ENCODE measurements around the gene SYT14. TPM values are rescaled to one million over a fixed set of nuclear protein-coding genes. Genes with fewer than 3 reads are reported as not detected.
"Not testable (repeated sequence)": the region's sequence is repeated elsewhere in the genome, so short reads cannot be mapped to it uniquely, and the experiment has no call there.

SYT14 gene
- total and polyA plus RNA-seq, 8 donors: 0.14 to 1.2 (median 0.54) TPM

- WGBS, 2 donors: 76 to 82% methylated on average over 6 of the region's 6 CpGs
- no peaks in the 10 kb centered on the region for H3K4me1 ChIP-seq
- no peak for TF ChIP-seq CTCF (IDR thresholded peaks at IDR 0.05)
- H3K9me3 ChIP-seq: no peaks in the 10 kb centered on the region
- intact Hi-C loops (cut with DNase I): no loop called here
- no peak overlapping the region for H3K27ac ChIP-seq
- no peak for ATAC-seq
- no peak for FAIRE-seq
- no peak for DNase-seq
- no peaks in the 10 kb centered on the region for H3K36me3 ChIP-seq
- H3K27me3 ChIP-seq: no peaks in the 10 kb centered on the region
- H3K4me3 ChIP-seq: no peak overlapping the region
Observed at GRCh38 chr1:209893751-209894150, 44.3 kb upstream of the SYT14 start.

- intact Hi-C loops (cut with DNase I): no loop called here
- TF ChIP-seq CTCF (IDR thresholded peaks at IDR 0.05): no peak
- DNase-seq (no peak), ATAC-seq (peak in 1 of 4 donors; percentile 54), FAIRE-seq (no peak)
- WGBS, 2 donors: 47% methylated on average over 4 of the region's 4 CpGs
- H3K4me1 ChIP-seq: no peaks in the 10 kb centered on the region
- no peak overlapping the region for H3K4me3 ChIP-seq
- H3K27ac ChIP-seq: no peak overlapping the region
- H3K27me3 ChIP-seq: no peaks in the 10 kb centered on the region
- H3K36me3 ChIP-seq: no peaks in the 10 kb centered on the region
- H3K9me3 ChIP-seq: no peaks in the 10 kb centered on the region
Observed at GRCh38 chr1:209895709-209896108, 42.3 kb upstream of the SYT14 start.

- no peak for TF ChIP-seq CTCF (IDR thresholded peaks at IDR 0.05)
- DNase-seq: no peak
- H3K27me3 ChIP-seq: no peaks in the 10 kb centered on the region
- H3K9me3 ChIP-seq: no peaks in the 10 kb centered on the region
- FAIRE-seq: no peak
- no peaks in the 10 kb centered on the region for H3K4me1 ChIP-seq
- no peaks in the 10 kb centered on the region for H3K36me3 ChIP-seq
- WGBS, 2 donors: 80 to 83% methylated on average over 4 of the region's 4 CpGs
- intact Hi-C loops (cut with DNase I): no loop called here
- H3K27ac ChIP-seq: no peak overlapping the region
- no peak for ATAC-seq
- H3K4me3 ChIP-seq: no peak overlapping the region
Observed at GRCh38 chr1:209896346-209896745, 41.7 kb upstream of the SYT14 start.

GRCh38 chr1:209898271-209898670, 39.7 kb upstream of the SYT14 start:
- FAIRE-seq; H3K9me3 ChIP-seq; intact Hi-C loops (cut with DNase I); H3K4me1 ChIP-seq; H3K27me3 ChIP-seq; H3K4me3 ChIP-seq; H3K27ac ChIP-seq; H3K36me3 ChIP-seq; ATAC-seq; DNase-seq: not testable (repeated sequence)
- 65 to 71% methylated on average over 6 of the region's 6 CpGs for WGBS, 2 donors

GRCh38 chr1:209898851-209899250, 39.2 kb upstream of the SYT14 start:
- WGBS, 2 donors: 85 to 91% methylated on average over 21 of the region's 21 CpGs
- H3K9me3 ChIP-seq; H3K27me3 ChIP-seq; H3K4me3 ChIP-seq; FAIRE-seq; H3K27ac ChIP-seq; intact Hi-C loops (cut with DNase I); H3K4me1 ChIP-seq; H3K36me3 ChIP-seq; ATAC-seq: not testable (repeated sequence)
- DNase-seq: peak in 1 of 6 donors; percentile 51

- Histone ChIP-seq H3K36me3 (no peaks in the 10 kb centered on the region), H3K4me3 (no peak overlapping the region), H3K4me1 (no peaks in the 10 kb centered on the region), H3K9me3 (no peaks in the 10 kb centered on the region), H3K27me3 (no peaks in the 10 kb centered on the region), H3K27ac (no peak overlapping the region)
- no peak for TF ChIP-seq CTCF (IDR thresholded peaks at IDR 0.05)
- 41 to 45% methylated on average over 3 of the region's 3 CpGs for WGBS, 2 donors
- FAIRE-seq: no peak
- intact Hi-C loops (cut with DNase I): no loop called here
- DNase-seq: no peak
- no peak for ATAC-seq
Observed at GRCh38 chr1:209899948-209900347, 38.1 kb upstream of the SYT14 start.

Measured in pancreas (tissue), 10 donors.